Right forelimb (tissue), 1 donor: ENCODE measurements around the gene EGR1.

ENCODE experiments used
- DNase-seq: peaks from one replicate; pipeline ENCODE4 v3.0.0-alpha.2; 2018

The EGR1 gene

GRCh38 chr5:138515556-138516245, 50.4 kb downstream of the EGR1 start:
- no peak for DNase-seq

- DNase-seq: no peak
Measured at GRCh38 chr5:138517437-138517836, 52.2 kb downstream of the EGR1 start.
